Measurements from ENCODE around the gene TMEM59L.

DNA sequence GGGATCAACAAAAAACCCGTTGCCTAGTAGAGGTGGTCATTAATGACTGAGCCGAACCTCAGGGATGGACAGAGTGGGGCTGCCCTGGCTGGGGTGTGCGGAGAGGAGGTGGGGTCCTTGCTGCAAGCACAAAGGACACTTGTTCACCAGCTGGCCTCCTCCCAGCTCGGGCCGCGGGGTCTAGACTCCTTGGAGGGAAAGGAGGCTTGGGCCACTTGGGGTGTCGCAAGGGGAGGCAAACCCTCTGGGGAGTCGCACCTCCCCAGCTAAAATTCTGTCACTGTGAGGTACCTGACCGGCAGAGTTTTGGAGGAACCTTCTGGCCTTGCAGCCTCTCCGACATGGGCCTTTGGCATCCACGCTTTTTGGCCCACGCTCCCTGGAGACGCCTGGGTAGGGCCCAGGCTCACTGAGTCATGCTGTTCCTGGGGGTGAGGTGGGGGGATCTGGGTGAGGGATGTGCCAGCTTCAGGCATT lies 32.4 kb downstream of the TMEM59L start:
- TF ChIP-seq, protein P1, sequence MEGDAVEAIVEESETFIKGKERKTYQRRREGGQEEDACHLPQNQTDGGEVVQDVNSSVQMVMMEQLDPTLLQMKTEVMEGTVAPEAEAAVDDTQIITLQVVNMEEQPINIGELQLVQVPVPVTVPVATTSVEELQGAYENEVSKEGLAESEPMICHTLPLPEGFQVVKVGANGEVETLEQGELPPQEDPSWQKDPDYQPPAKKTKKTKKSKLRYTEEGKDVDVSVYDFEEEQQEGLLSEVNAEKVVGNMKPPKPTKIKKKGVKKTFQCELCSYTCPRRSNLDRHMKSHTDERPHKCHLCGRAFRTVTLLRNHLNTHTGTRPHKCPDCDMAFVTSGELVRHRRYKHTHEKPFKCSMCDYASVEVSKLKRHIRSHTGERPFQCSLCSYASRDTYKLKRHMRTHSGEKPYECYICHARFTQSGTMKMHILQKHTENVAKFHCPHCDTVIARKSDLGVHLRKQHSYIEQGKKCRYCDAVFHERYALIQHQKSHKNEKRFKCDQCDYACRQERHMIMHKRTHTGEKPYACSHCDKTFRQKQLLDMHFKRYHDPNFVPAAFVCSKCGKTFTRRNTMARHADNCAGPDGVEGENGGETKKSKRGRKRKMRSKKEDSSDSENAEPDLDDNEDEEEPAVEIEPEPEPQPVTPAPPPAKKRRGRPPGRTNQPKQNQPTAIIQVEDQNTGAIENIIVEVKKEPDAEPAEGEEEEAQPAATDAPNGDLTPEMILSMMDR (IDR thresholded peaks at IDR 0.05): no peak
- no peak for TF ChIP-seq POLR2A (IDR thresholded peaks at IDR 0.05)
